Psoas muscle (tissue), 8 donors: ENCODE data around the gene DDX27. TPM values are rescaled to one million over a fixed set of nuclear protein-coding genes. Genes with fewer than 3 reads are reported as not detected.

Source experiments
- ATAC-seq, 4 donors: fragments of 200-7000 bp; cut with Tn5 transposase; one replicate each; pipeline ENCODE4 v1.9.1; 2020; ENCODE audit warnings: moderate library complexity in 3 of 4, mild to moderate bottlenecking in 2 of 4
- DNase-seq, 2 donors: peaks; one replicate each; pipeline ENCODE4 v3.0.0-alpha.2; 2020
- H3K27ac ChIP-seq: fragments of 200-600 bp; one replicate; pipeline ENCODE4 v1.8.0; 2022
- H3K27me3 ChIP-seq, 3 donors: fragments of 200-600 bp in 1 of 3; one replicate each; pipeline versions ENCODE4 v1.6.1 to v1.8.0; 2013 to 2022; ENCODE audit warnings: low read length in 2 of 3, mild to moderate bottlenecking in 2 of 3, moderate library complexity in 1 of 3; ENCODE audit not compliant: insufficient read depth in 3 of 3
- H3K36me3 ChIP-seq, 2 donors: fragments of 200-600 bp in 1 of 2; one replicate each; pipeline versions ENCODE4 v1.6.1 to v1.8.0; 2013 to 2022; ENCODE audit warnings: low read depth in 1 of 2, mild to moderate bottlenecking in 1 of 2, moderate library complexity in 1 of 2; ENCODE audit not compliant: insufficient read depth in 1 of 2
- H3K4me1 ChIP-seq: fragments of 200-600 bp; one replicate; pipeline ENCODE4 v1.8.0; 2022
- H3K4me3 ChIP-seq: fragments of 200-600 bp; one replicate; pipeline ENCODE4 v1.8.0; 2022; ENCODE audit warnings: mild to moderate bottlenecking
- H3K9me3 ChIP-seq: fragments of 200-600 bp; one replicate; pipeline ENCODE4 v1.8.0; 2022
- CTCF ChIP-seq: fragments of 200-600 bp; IDR thresholded peaks from one replicate; pipeline ENCODE4 v1.8.0; 2022; ENCODE audit warnings: antibody characterized with exemption
- WGBS, 3 donors: extraction: QIAGEN DNeasy Blood & Tissue Kit; methylation state at CpG; one replicate each; pipeline versions ENCODE4 v1.1.6 to v1.1.7; 2013; 5-methylcytosine and 5-hydroxymethylcytosine counted together
- intact Hi-C, 2 donors: fragments of 100-400 bp; cut with DNase I; formaldehyde crosslinking; loops; one replicate each; pipeline versions ENCODE4 v1.11.0 to v1.14.2; 2022
- polyA plus RNA-seq, 3 donors: library from polyadenylated mRNA; stranded (reverse); fragments of 200-250 nt; gene quantifications; one replicate each; pipeline ENCODE4 v1.2.3, GENCODE V29; 2013
- total RNA-seq, 4 donors: library from RNA; stranded (reverse); fragmentation: NEBNext Ultra II Directional in 2 of 4; extraction: Animal tissue kit (Norgen Biotek cat#: 25700) in 2 of 4; gene quantifications; one replicate each; pipeline versions ENCODE4 v1.2.1 to v1.2.4, GENCODE V29; 2021 to 2023
- donor health status: healthy with polysubstance abuse.
- donor health status: DM: no; HTN: no; CAD: no; lungs with moderate emphysema.
- donor health status: Bipolar disorder and iron deficiency.
- donor health status: healthy.
- donor health status: DM: yes; HTN: yes; CAD: no.
- donor health status: DM: no; HTN: no; CAD: no.
- donor health status: DM: no; HTN: no; CAD: no.
- donor health status: DM: yes; HTN: yes; CAD: no.

The DDX27 gene
- total and polyA plus RNA-seq, 7 donors: 19.4 to 62.9 (median 30.5) TPM

DNA sequence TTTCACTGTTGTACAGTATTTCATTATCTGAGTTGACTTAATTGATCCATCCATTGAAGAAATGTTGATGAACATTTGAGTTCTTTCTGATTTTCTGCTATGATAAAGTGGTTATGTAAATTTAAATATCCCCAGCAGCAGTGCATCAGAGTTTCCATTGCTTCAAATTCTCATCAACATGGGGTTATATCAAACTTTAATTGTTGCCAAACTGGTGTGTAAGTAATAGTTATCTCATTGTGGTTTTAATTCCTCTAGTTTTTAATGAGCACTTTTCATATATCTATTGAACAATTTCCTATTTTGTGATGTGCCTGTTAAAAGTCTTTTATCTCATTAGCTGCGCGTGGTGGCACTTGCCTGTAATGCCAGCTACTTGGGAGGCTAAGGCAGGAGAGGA, 40.6 kb downstream of the DDX27 start:
- no peak for ATAC-seq
- no peak overlapping the region for H3K27ac ChIP-seq
- H3K9me3 ChIP-seq: no peaks in the 10 kb centered on the region
- no peak for TF ChIP-seq CTCF
- intact Hi-C loops: loop anchor here in 1 of 2 donors (10.0 kb wide), 1 partner anchor 245 kb away; no protein-coding TSS in a partner anchor
- 92 to 97% (median 97%) methylated on average over 2 of the region's 2 CpGs for WGBS, 3 donors
- no peak overlapping the region for H3K4me3 ChIP-seq
- peaks cover 31 to 100% of the 10 kb centered on the region in 2 donors for H3K36me3 ChIP-seq
- no peaks in the 10 kb centered on the region for H3K4me1 ChIP-seq
- DNase-seq: no peak
- no peaks in the 10 kb centered on the region for H3K27me3 ChIP-seq

DNA sequence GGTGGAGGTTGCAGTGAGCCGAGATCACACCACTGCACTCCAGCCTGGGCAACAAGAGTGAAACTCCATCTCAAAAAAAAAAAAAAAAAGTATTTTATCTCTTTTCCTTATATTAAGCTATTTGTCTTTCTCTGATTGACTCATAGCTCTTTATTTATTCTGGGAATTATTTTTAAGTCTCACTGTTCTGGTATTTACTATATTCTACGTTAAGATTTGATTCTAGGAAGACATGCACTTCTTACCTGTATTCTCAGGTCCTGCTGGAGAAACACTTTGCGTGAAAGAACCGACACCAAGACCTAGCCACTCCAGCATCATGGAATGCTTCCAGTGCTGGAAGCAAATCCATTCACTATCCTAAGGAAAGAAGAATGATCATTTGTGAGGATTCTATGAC, 41.0 kb downstream of the DDX27 start:
- WGBS, 3 donors: 92 to 97% (median 95%) methylated on average over 4 of the region's 4 CpGs
- no peaks in the 10 kb centered on the region for H3K9me3 ChIP-seq

GRCh38 chr20:49261173-49261572, 42.0 kb downstream of the DDX27 start:
- ATAC-seq: no peak
- WGBS, 3 donors: 97 to 98% (median 98%) methylated on average over 3 of the region's 3 CpGs
- Histone ChIP-seq H3K36me3 (peaks cover 30 to 100% of the 10 kb centered on the region in 2 donors), H3K27ac (no peak overlapping the region), H3K4me3 (no peak overlapping the region), H3K4me1 (no peaks in the 10 kb centered on the region), H3K9me3 (no peaks in the 10 kb centered on the region), H3K27me3 (no peaks in the 10 kb centered on the region)
- TF ChIP-seq CTCF: no peak
- intact Hi-C loops: no loop called here
- DNase-seq: no peak

More for the DNA sequence above, 41.0 kb downstream of the DDX27 start:
- no peak for TF ChIP-seq CTCF
- no peaks in the 10 kb centered on the region for H3K4me1 ChIP-seq
- H3K27me3 ChIP-seq: no peaks in the 10 kb centered on the region
- H3K4me3 ChIP-seq: no peak overlapping the region
- ATAC-seq (no peak), DNase-seq (no peak)
- intact Hi-C loops: no loop called here
- H3K27ac ChIP-seq: no peak overlapping the region
- peaks cover 34 to 100% of the 10 kb centered on the region in 2 donors for H3K36me3 ChIP-seq

GRCh38 chr20:49262444-49262843, 43.2 kb downstream of the DDX27 start:
- ATAC-seq: no peak
- H3K27me3 ChIP-seq: no peaks in the 10 kb centered on the region
- peaks cover 19 to 98% of the 10 kb centered on the region in 2 donors for H3K36me3 ChIP-seq
- H3K4me1 ChIP-seq: no peaks in the 10 kb centered on the region
- DNase-seq: no peak
- no peak overlapping the region for H3K4me3 ChIP-seq
- H3K27ac ChIP-seq: no peak overlapping the region
- 41 to 97% (median 93%) methylated on average over 1 of the region's 1 CpG for WGBS, 3 donors
- no peak for TF ChIP-seq CTCF
- intact Hi-C loops: no loop called here
- H3K9me3 ChIP-seq: no peaks in the 10 kb centered on the region

GRCh38 chr20:49267327-49267726, 48.1 kb downstream of the DDX27 start:
- TF ChIP-seq CTCF: no peak
- H3K9me3 ChIP-seq: no peaks in the 10 kb centered on the region
- H3K4me1 ChIP-seq: peaks cover 20% of the 10 kb centered on the region
- no peaks in the 10 kb centered on the region for H3K27me3 ChIP-seq
- H3K36me3 ChIP-seq: peaks cover 14 to 86% of the 10 kb centered on the region in 2 donors
- 62 to 76% (median 68%) methylated on average over 4 of the region's 4 CpGs for WGBS, 3 donors
- DNase-seq: no peak
- H3K4me3 ChIP-seq: peak overlapping the region; percentile 11
- no peak overlapping the region for H3K27ac ChIP-seq
- no peak for ATAC-seq
- intact Hi-C loops: no loop called here
